Tibial nerve (tissue), 4 donors: ENCODE measurements around the gene PRKCE.

Experiments used
- CTCF ChIP-seq, 5 experiments: fragments of 200-600 bp in 3 of 5; fragments of 450-650 bp in 2 of 5; sonication (generic) in 3 of 5; IDR thresholded peaks; one replicate each; pipeline ENCODE4 v1.5.1; 2016 to 2019; ENCODE audit warnings: antibody characterized with exemption in 5 of 5, mild to moderate bottlenecking in 3 of 5, moderate library complexity in 2 of 5
- EP300 ChIP-seq, 2 donors: sonication (generic); formaldehyde crosslinking; IDR thresholded peaks; one replicate each; pipeline ENCODE4 v1.6.1; 2017; ENCODE audit warnings: antibody characterized with exemption in 2 of 2, mild to moderate bottlenecking in 1 of 2
- POLR2A ChIP-seq, 2 donors: fragments of 450-650 bp; IDR thresholded peaks; one replicate each; pipeline ENCODE4 v1.6.1; 2017; ENCODE audit warnings: antibody characterized with exemption in 2 of 2, mild to moderate bottlenecking in 2 of 2, moderate library complexity in 2 of 2

GRCh38 chr2:46151577-46151976 lies 500.1 kb downstream of the PRKCE start:
- no peak for TF ChIP-seq POLR2A (IDR thresholded peaks at IDR 0.05)
- TF ChIP-seq CTCF (IDR thresholded peaks at IDR 0.05), result no peak
- TF ChIP-seq EP300 (IDR thresholded peaks at IDR 0.05), result no peak
